Liver (tissue), 9 donors: ENCODE measurements around the gene SAMD1. TPM values are rescaled to one million over a fixed set of nuclear protein-coding genes. Genes with fewer than 3 reads are reported as not detected.

Experiments used
- DNase-seq: peaks from one replicate; pipeline ENCODE4 v3.0.0-alpha.2; 2017; ENCODE audit warnings: low spot score
- H3K27ac ChIP-seq, 2 donors: one replicate each; pipeline ENCODE4 v1.7.0; 2013; ENCODE audit warnings: inconsistent platforms in 2 of 2, low read length in 2 of 2, control low read depth in 1 of 2, low read depth in 1 of 2, mild to moderate bottlenecking in 1 of 2
- H3K27me3 ChIP-seq, 4 donors: one replicate each; pipeline versions ENCODE4 v1.6.1 to v1.7.0; 2013; ENCODE audit warnings: low read length in 3 of 4, inconsistent platforms in 1 of 4, mild to moderate bottlenecking in 1 of 4, moderate library complexity in 1 of 4; ENCODE audit not compliant: control insufficient read depth in 4 of 4, insufficient read depth in 4 of 4
- H3K36me3 ChIP-seq, 4 donors: one replicate each; pipeline versions ENCODE4 v1.6.1 to v1.7.0; 2013; ENCODE audit warnings: low read length in 3 of 4, mild to moderate bottlenecking in 3 of 4, low read depth in 1 of 4, moderate library complexity in 1 of 4; ENCODE audit not compliant: control insufficient read depth in 4 of 4, insufficient read depth in 3 of 4
- H3K4me1 ChIP-seq, 4 donors: one replicate each; pipeline versions ENCODE4 v1.6.1 to v1.7.0; 2013; ENCODE audit warnings: low read length in 3 of 4, mild to moderate bottlenecking in 3 of 4, moderate library complexity in 1 of 4; ENCODE audit not compliant: control insufficient read depth in 4 of 4, insufficient read depth in 4 of 4
- H3K4me3 ChIP-seq, 3 donors: one replicate each; pipeline versions ENCODE4 v1.6.1 to v1.7.0; 2013; ENCODE audit warnings: low read length in 3 of 3, control low read depth in 1 of 3, low read depth in 1 of 3, mild to moderate bottlenecking in 1 of 3
- H3K9ac ChIP-seq, 2 donors: one replicate each; pipeline ENCODE4 v1.7.0; 2013; ENCODE audit warnings: low read length in 2 of 2, mild to moderate bottlenecking in 2 of 2, moderate library complexity in 2 of 2, control low read depth in 1 of 2, low read depth in 1 of 2
- H3K9me3 ChIP-seq, 4 donors: one replicate each; pipeline versions ENCODE4 v1.6.1 to v1.7.0; 2013; ENCODE audit warnings: low read length in 3 of 4; ENCODE audit not compliant: control insufficient read depth in 4 of 4
- ATF3 ChIP-seq: IDR thresholded peaks from 2 replicates; pipeline ENCODE4 v1.6.1; 2016; ENCODE audit warnings: antibody characterized with exemption
- CTCF ChIP-seq: fragments of 150-350 bp; IDR thresholded peaks from 2 replicates; pipeline ENCODE4 v1.5.1; 2017; ENCODE audit warnings: improper control_type of control experiment, low read depth, low read length; ENCODE audit not compliant: missing input control
- EGR1 ChIP-seq, 2 donors: IDR thresholded peaks; 2 replicates each; pipeline ENCODE4 v1.6.1; 2016 to 2018; ENCODE audit warnings: antibody characterized with exemption in 2 of 2, low read depth in 2 of 2
- FOXA1 ChIP-seq: IDR thresholded peaks from 2 replicates; pipeline ENCODE4 v1.6.1; 2016; ENCODE audit warnings: antibody characterized with exemption
- FOXA2 ChIP-seq: IDR thresholded peaks from 2 replicates; pipeline ENCODE4 v1.6.1; 2016; ENCODE audit warnings: antibody characterized with exemption
- GABPA ChIP-seq, 2 donors: IDR thresholded peaks in 1 of 2; conservative IDR thresholded peaks in 1 of 2; 2 replicates each; pipeline ENCODE4 v1.6.1; 2016; ENCODE audit warnings: antibody characterized with exemption in 2 of 2, mild to moderate bottlenecking in 1 of 2, moderate library complexity in 1 of 2
- HNF4A ChIP-seq, 2 donors: conservative IDR thresholded peaks; 2 replicates each; pipeline ENCODE4 v1.6.1; 2016; ENCODE audit warnings: antibody characterized with exemption in 2 of 2, mild to moderate bottlenecking in 2 of 2
- HNF4G ChIP-seq: IDR thresholded peaks from 2 replicates; pipeline ENCODE4 v1.6.1; 2016; ENCODE audit warnings: antibody characterized with exemption
- JUND ChIP-seq, 2 donors: IDR thresholded peaks; 2 replicates each; pipeline ENCODE4 v1.6.1; 2016; ENCODE audit warnings: antibody characterized with exemption in 2 of 2
- MAX ChIP-seq: IDR thresholded peaks from 2 replicates; pipeline ENCODE4 v1.6.1; 2016; ENCODE audit warnings: antibody characterized with exemption
- NR2F2 ChIP-seq: IDR thresholded peaks from 2 replicates; pipeline ENCODE4 v1.6.1; 2016; ENCODE audit warnings: antibody characterized with exemption
- RAD21 ChIP-seq, 2 donors: IDR thresholded peaks; 2 replicates each; pipeline ENCODE4 v1.6.1; 2016; ENCODE audit warnings: antibody characterized with exemption in 2 of 2, mild to moderate bottlenecking in 2 of 2
- REST ChIP-seq: IDR thresholded peaks from 2 replicates; pipeline ENCODE4 v1.6.1; 2016; ENCODE audit warnings: antibody characterized with exemption, mild to moderate bottlenecking
- RXRA ChIP-seq, 2 donors: IDR thresholded peaks; 2 replicates each; pipeline ENCODE4 v1.6.1; 2017 to 2018; ENCODE audit warnings: antibody characterized with exemption in 2 of 2, mild to moderate bottlenecking in 1 of 2
- SP1 ChIP-seq: IDR thresholded peaks from 2 replicates; pipeline ENCODE4 v1.6.1; 2018; ENCODE audit warnings: antibody characterized with exemption, mild to moderate bottlenecking
- TAF1 ChIP-seq: conservative IDR thresholded peaks from 2 replicates; pipeline ENCODE4 v1.6.1; 2016; ENCODE audit warnings: antibody characterized with exemption, mild to moderate bottlenecking
- YY1 ChIP-seq: IDR thresholded peaks from 2 replicates; pipeline ENCODE4 v1.6.1; 2016; ENCODE audit warnings: antibody characterized with exemption, mild to moderate bottlenecking
- ZBTB33 ChIP-seq: IDR thresholded peaks from 2 replicates; pipeline ENCODE4 v1.6.1; 2016; ENCODE audit warnings: antibody characterized with exemption
- WGBS: extraction: QIAGEN DNeasy Blood & Tissue Kit; methylation state at CpG from one replicate; pipeline ENCODE4 v1.1.7; 2013; 5-methylcytosine and 5-hydroxymethylcytosine counted together
- polyA plus RNA-seq, 2 donors: library from polyadenylated mRNA; stranded (reverse) in 1 of 2; unstranded in 1 of 2; fragments of 200-250 nt in 1 of 2; fragments of >200 nt in 1 of 2; fragmentation: Nextera tagmentation in 1 of 2; extraction: Ambion mirVana in 1 of 2; gene quantifications; one replicate each; pipeline versions ENCODE4 v1.2.1 to v1.2.3, GENCODE V29; 2013 to 2015
- total RNA-seq, 2 donors: library from RNA; depleted of rRNA; stranded (reverse); fragments of >200 nt; gene quantifications; one replicate each; pipeline ENCODE4 v1.2.3, GENCODE V29; 2014
- donor health status: healthy.
- donor health status: healthy.
- donor health status: healthy.
- donor health status: healthy.
- donor health status: healthy.

SAMD1 gene
- total and polyA plus RNA-seq, 4 donors = 2.1 to 33.0 (median 9.0) TPM

GRCh38 chr19:14070268-14071050 lies 20.1 kb downstream of the SAMD1 start (continued):
- TF ChIP-seq CTCF (no peak), RAD21 (IDR thresholded peaks at IDR 0.05) (no peak), HNF4A (conservative IDR thresholded peaks at IDR 0.05) (no peak), TAF1 (no peak), HNF4G (no peak), RXRA (IDR thresholded peaks at IDR 0.05) (no peak), FOXA2 (no peak), GABPA (IDR thresholded peaks at IDR 0.05 in 1 of 2, conservative IDR thresholded peaks at IDR 0.05 in 1 of 2) (no peak)

- no peak overlapping the region for H3K4me3 ChIP-seq
- H3K9me3 ChIP-seq = no peaks in the 10 kb centered on the region
- no peak overlapping the region for H3K9ac ChIP-seq
- 71% methylated on average over 2 of the region's 2 CpGs for WGBS
- H3K4me1 ChIP-seq = peaks cover 0 to 12% (median 4%) of the 10 kb centered on the region in 4 donors
- TF ChIP-seq MAX (no peak), YY1 (no peak), ZBTB33 (no peak), RXRA (IDR thresholded peaks at IDR 0.05) (no peak), TAF1 (no peak), RAD21 (IDR thresholded peaks at IDR 0.05) (no peak), EGR1 (IDR thresholded peaks at IDR 0.05; ENCODE audit: low read depth in 2 of 2) (no peak), HNF4G (no peak), REST (no peak), ATF3 (no peak), GABPA (IDR thresholded peaks at IDR 0.05 in 1 of 2, conservative IDR thresholded peaks at IDR 0.05 in 1 of 2) (no peak), FOXA2 (no peak), FOXA1 (no peak), NR2F2 (no peak), JUND (IDR thresholded peaks at IDR 0.05) (no peak), HNF4A (conservative IDR thresholded peaks at IDR 0.05) (no peak), CTCF (no peak), SP1 (no peak)
- H3K36me3 ChIP-seq = no peaks in the 10 kb centered on the region
- H3K27me3 ChIP-seq = no peaks in the 10 kb centered on the region
- no peak overlapping the region for H3K27ac ChIP-seq
- no peak for DNase-seq
These were observed 24.4 kb downstream of the SAMD1 start for GRCh38 chr19:14066134-14066533.
